Gastroesophageal sphincter (tissue), 4 donors: ENCODE data around the gene NLRP5. TPM values are rescaled to one million over a fixed set of nuclear protein-coding genes. Genes with fewer than 3 reads are reported as not detected.

Experiments used
- ATAC-seq: fragments of 150-250 bp; one replicate; pipeline ENCODE4 v1.9.1; 2016; ENCODE audit warnings: mild to moderate bottlenecking, moderate library complexity
- H3K27ac ChIP-seq, 4 donors: fragments of 200-600 bp; sonication (generic) in 3 of 4; 1 replicate in 3 of 4; 2 replicates in 1 of 4; pipeline ENCODE4 v1.5.1; 2016 to 2019
- H3K27me3 ChIP-seq: fragments of 200-600 bp; sonication (generic); one replicate; pipeline ENCODE4 v1.5.1; 2019
- H3K36me3 ChIP-seq, 2 donors: fragments of 200-600 bp; sonication (generic); one replicate each; pipeline ENCODE4 v1.5.1; 2019; ENCODE audit warnings: control low read depth in 1 of 2
- H3K4me1 ChIP-seq, 3 donors: fragments of 200-600 bp; sonication (generic); 1 replicate in 2 of 3; 2 replicates in 1 of 3; pipeline ENCODE4 v1.5.1; 2016 to 2019; ENCODE audit warnings: control low read depth in 2 of 3
- H3K4me3 ChIP-seq, 2 donors: fragments of 200-600 bp; sonication (generic); one replicate each; pipeline ENCODE4 v1.5.1; 2019; ENCODE audit warnings: mild to moderate bottlenecking in 1 of 2, moderate library complexity in 1 of 2
- H3K9me3 ChIP-seq, 3 donors: fragments of 200-600 bp; sonication (generic); one replicate each; pipeline ENCODE4 v1.5.1; 2017 to 2019; ENCODE audit warnings: control low read depth in 2 of 3
- EP300 ChIP-seq: sonication (generic); formaldehyde crosslinking; IDR thresholded peaks from one replicate; pipeline ENCODE4 v1.6.1; 2017; ENCODE audit warnings: antibody characterized with exemption, mild to moderate bottlenecking
- POLR2A ChIP-seq, 2 donors: fragments of 450-650 bp; IDR thresholded peaks; one replicate each; pipeline ENCODE4 v1.6.1; 2017; ENCODE audit warnings: antibody characterized with exemption in 2 of 2, mild to moderate bottlenecking in 2 of 2, moderate library complexity in 1 of 2
- POLR2AphosphoS5 ChIP-seq: sonication (generic); formaldehyde crosslinking; IDR thresholded peaks from one replicate; pipeline ENCODE4 v1.6.1; 2017; ENCODE audit warnings: antibody characterized with exemption
- WGBS, 2 donors: methylation state at CpG; one replicate each; pipeline ENCODE4 v1.1.5; 2018; ENCODE audit warnings: low coverage in 1 of 2; 5-methylcytosine and 5-hydroxymethylcytosine counted together
- total RNA-seq, 4 donors: library from RNA; depleted of rRNA; stranded (reverse); fragments of >200 nt; gene quantifications; one replicate each; pipeline ENCODE4 v1.1.0, GENCODE V29; 2016
- TF ChIP-seq, protein P1 (sequence below), 4 experiments: fragments of 200-600 bp in 2 of 4; fragments of 450-650 bp in 2 of 4; sonication (generic) in 1 of 4; IDR thresholded peaks; one replicate each; pipeline ENCODE4 v1.5.1; 2017 to 2019; ENCODE audit warnings: antibody characterized with exemption in 4 of 4, mild to moderate bottlenecking in 2 of 4, moderate library complexity in 2 of 4

The NLRP5 gene
- total RNA-seq, 4 donors from 2014 or later, result not detected

DNA sequence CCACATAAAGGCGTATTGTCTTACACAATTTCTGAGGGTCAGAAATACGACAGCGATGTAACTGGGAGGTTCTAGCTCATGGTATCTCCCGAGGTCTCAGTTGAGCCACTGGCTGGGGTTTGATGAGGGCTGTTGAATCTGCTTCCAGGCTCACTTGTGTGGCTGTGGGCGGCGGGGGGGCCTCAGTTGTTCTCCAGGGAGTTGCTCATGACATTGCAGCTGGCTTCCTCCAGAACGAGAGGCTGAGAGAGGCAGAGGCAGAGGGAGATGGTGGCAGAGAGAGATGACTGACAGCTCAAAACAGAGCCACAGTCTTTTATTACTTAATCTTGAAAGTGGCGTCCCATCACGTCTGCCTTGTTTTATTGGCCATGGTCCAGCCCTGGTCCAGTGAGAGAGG lies 6.2 kb upstream of the NLRP5 start:
- no peak for ATAC-seq
- H3K27me3 ChIP-seq, result peaks cover 17% of the 10 kb centered on the region
- peaks cover 0 to 15% (median 0%) of the 10 kb centered on the region in 3 donors for H3K9me3 ChIP-seq
- no peaks in the 10 kb centered on the region for H3K4me1 ChIP-seq
- no peak overlapping the region for H3K27ac ChIP-seq
- H3K36me3 ChIP-seq, result no peaks in the 10 kb centered on the region
- H3K4me3 ChIP-seq, result no peak overlapping the region
- WGBS, 2 donors, result 73 to 80% methylated on average over 1 to 8 of the region's 9 CpGs
- no peak for TF ChIP-seq EP300

DNA sequence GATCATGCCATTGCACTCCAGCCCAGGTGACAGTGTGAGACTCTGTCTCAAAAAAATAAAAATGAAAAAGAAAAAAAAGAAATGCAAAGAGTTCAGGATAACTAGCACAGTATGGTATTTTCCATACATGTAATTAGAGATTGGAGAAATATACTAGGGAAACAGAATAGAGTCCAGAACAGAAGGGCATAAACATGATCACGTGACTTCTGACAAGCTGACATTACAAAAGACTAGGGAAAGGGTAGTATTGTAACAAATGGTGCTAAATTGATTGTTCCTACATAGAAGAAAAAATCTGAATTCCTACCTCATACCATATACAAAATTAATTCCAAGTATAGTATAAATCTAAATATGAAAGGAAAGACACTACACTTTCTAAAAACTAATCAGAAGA lies 1.3 kb upstream of the NLRP5 start:
- 63% methylated on average over 1 of the region's 1 CpG; no CpG with 5 or more reads in 1 of the 2 donors for WGBS, 2 donors
- no peak overlapping the region for H3K27ac ChIP-seq
- ATAC-seq, result no peak
- H3K4me1 ChIP-seq, result no peaks in the 10 kb centered on the region
- peaks cover 0 to 5% (median 0%) of the 10 kb centered on the region in 3 donors for H3K9me3 ChIP-seq
- H3K27me3 ChIP-seq, result peaks cover 12% of the 10 kb centered on the region
- H3K4me3 ChIP-seq, result no peak overlapping the region
- H3K36me3 ChIP-seq, result no peaks in the 10 kb centered on the region
- TF ChIP-seq POLR2AphosphoS5 (no peak), EP300 (no peak), POLR2A (IDR thresholded peaks at IDR 0.05) (no peak)
- TF ChIP-seq, protein P1, sequence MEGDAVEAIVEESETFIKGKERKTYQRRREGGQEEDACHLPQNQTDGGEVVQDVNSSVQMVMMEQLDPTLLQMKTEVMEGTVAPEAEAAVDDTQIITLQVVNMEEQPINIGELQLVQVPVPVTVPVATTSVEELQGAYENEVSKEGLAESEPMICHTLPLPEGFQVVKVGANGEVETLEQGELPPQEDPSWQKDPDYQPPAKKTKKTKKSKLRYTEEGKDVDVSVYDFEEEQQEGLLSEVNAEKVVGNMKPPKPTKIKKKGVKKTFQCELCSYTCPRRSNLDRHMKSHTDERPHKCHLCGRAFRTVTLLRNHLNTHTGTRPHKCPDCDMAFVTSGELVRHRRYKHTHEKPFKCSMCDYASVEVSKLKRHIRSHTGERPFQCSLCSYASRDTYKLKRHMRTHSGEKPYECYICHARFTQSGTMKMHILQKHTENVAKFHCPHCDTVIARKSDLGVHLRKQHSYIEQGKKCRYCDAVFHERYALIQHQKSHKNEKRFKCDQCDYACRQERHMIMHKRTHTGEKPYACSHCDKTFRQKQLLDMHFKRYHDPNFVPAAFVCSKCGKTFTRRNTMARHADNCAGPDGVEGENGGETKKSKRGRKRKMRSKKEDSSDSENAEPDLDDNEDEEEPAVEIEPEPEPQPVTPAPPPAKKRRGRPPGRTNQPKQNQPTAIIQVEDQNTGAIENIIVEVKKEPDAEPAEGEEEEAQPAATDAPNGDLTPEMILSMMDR (IDR thresholded peaks at IDR 0.05), result no peak

DNA sequence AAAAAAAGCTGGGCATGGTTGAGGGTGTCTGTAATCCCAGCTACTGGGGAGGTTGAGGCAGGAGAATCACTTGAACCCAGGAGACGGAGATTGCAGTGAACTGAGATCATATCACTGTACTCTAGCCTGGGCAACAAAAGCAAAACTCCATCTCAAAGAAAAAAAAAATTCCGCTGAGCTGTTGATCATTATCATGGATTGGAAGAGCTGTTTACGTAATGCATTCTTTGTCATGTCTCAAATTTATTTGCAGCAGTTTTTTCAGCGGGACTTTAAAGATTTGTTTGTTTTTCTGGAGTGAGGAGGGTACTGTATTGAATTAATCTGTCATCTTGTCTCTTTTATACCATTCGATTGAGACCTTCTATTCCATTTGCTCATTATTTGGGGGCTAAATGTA lies 4.3 kb downstream of the NLRP5 start:
- no peaks in the 10 kb centered on the region for H3K36me3 ChIP-seq
- ATAC-seq, result no peak
- WGBS, 2 donors, result 68 to 74% methylated on average over 5 of the region's 5 CpGs
- peaks cover 5% of the 10 kb centered on the region for H3K27me3 ChIP-seq
- no peak overlapping the region for H3K27ac ChIP-seq
- TF ChIP-seq EP300 (no peak), POLR2A (IDR thresholded peaks at IDR 0.05) (no peak), POLR2AphosphoS5 (no peak)
- TF ChIP-seq, protein P1 (IDR thresholded peaks at IDR 0.05), result no peak
- H3K4me1 ChIP-seq, result no peaks in the 10 kb centered on the region
- peaks cover 0 to 7% (median 0%) of the 10 kb centered on the region in 3 donors for H3K9me3 ChIP-seq
- no peak overlapping the region for H3K4me3 ChIP-seq

DNA sequence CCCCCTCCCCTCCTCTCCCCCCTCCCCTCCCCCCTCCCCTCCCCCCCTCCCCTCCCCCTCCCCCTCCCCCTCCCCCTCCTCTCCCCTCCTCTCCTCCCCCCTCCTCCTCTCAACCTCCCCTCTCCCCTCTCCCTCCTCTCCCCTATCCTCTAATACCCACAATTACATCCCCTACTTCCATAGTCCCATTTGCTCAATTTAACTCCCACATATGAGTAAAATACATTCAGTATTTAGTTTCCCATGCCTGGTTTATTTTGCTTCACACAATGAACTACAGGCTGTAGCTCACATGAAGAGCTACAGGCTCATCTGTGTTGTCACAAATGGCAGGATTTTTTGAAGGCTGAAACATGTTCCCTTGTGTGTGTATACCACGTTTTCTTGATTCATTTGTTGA lies 6.9 kb downstream of the NLRP5 start:
- no peaks in the 10 kb centered on the region for H3K4me1 ChIP-seq
- peaks cover 0 to 22% (median 0%) of the 10 kb centered on the region in 3 donors for H3K9me3 ChIP-seq
- ATAC-seq, result no peak
- TF ChIP-seq POLR2A (IDR thresholded peaks at IDR 0.05), result no peak
- TF ChIP-seq, protein P1 (IDR thresholded peaks at IDR 0.05), result no peak
- no peak for TF ChIP-seq EP300
- no peak for TF ChIP-seq POLR2AphosphoS5
- H3K27me3 ChIP-seq, result no peaks in the 10 kb centered on the region
- 40 to 57% methylated on average over 1 of the region's 1 CpG for WGBS, 2 donors
- no peak overlapping the region for H3K4me3 ChIP-seq
- H3K27ac ChIP-seq, result no peak overlapping the region
- no peaks in the 10 kb centered on the region for H3K36me3 ChIP-seq

GRCh38 chr19:56014765-56015164 lies 28.2 kb downstream of the NLRP5 start:
- Histone ChIP-seq H3K4me3 (no peak overlapping the region), H3K9me3 (peaks cover 0 to 11% (median 0%) of the 10 kb centered on the region in 3 donors), H3K27me3 (peaks cover 20% of the 10 kb centered on the region), H3K27ac (no peak overlapping the region), H3K4me1 (no peaks in the 10 kb centered on the region), H3K36me3 (no peaks in the 10 kb centered on the region)
- WGBS, 2 donors, result 50 to 63% methylated on average over 1 of the region's 1 CpG
- TF ChIP-seq EP300, result no peak
- no peak for TF ChIP-seq POLR2AphosphoS5
- no peak for TF ChIP-seq POLR2A (IDR thresholded peaks at IDR 0.05)
- TF ChIP-seq, protein P1 (IDR thresholded peaks at IDR 0.05), result no peak
- ATAC-seq, result no peak
